SK-N-MC (cell line): ENCODE measurements around the gene PACSIN3.
A peak's percentile ranks its signal among the peaks of the same experiment; 100 is the strongest.

Source experiments
- DNase-seq: peaks from one replicate; pipeline ENCODE4 v3.0.0-alpha.2; 2011; ENCODE audit warnings: low read depth, low spot score
- H3K27ac ChIP-seq: fragments of 200-600 bp; sonication (generic); 2 replicates; pipeline ENCODE4 v1.5.1; 2016; ENCODE audit warnings: mixed run types
- H3K36me3 ChIP-seq: fragments of 200-600 bp; sonication (generic); 2 replicates; pipeline ENCODE4 v1.6.1; 2017; ENCODE audit warnings: antibody characterized with exemption, low read length, mixed read lengths; ENCODE audit not compliant: insufficient read depth
- H3K4me3 ChIP-seq: fragments of 200-600 bp; sonication (generic); 2 replicates; pipeline ENCODE4 v1.5.1; 2016
- H3K9ac ChIP-seq: fragments of 200-600 bp; sonication (generic); 2 replicates; pipeline ENCODE4 v1.8.0; 2017; ENCODE audit warnings: mixed run types, mixed read lengths; ENCODE audit not compliant: insufficient read length
- H3K9me3 ChIP-seq: fragments of 200-600 bp; sonication (generic); 2 replicates; pipeline ENCODE4 v1.6.1; 2017; ENCODE audit warnings: low read depth, mild to moderate bottlenecking, antibody characterized with exemption, low read length, moderate library complexity, mixed read lengths
- EZH2 ChIP-seq: fragments of 200-600 bp; sonication (generic); IDR thresholded peaks from one replicate; pipeline ENCODE4 v1.6.1; 2017; ENCODE audit warnings: antibody characterized with exemption
- FOXP2 ChIP-seq: optimal IDR thresholded peaks from 2 replicates; pipeline ENCODE3; 2011; ENCODE audit warnings: mild to moderate bottlenecking, moderate library complexity; ENCODE audit not compliant: insufficient read depth; ENCODE audit errors: extremely low read length, control extremely low read depth
- POLR2AphosphoS5 ChIP-seq: IDR thresholded peaks from 2 replicates; pipeline ENCODE4 v1.6.1; 2012; ENCODE audit warnings: mild to moderate bottlenecking, low read depth, low read length, borderline replicate concordance

PACSIN3 gene

DNA sequence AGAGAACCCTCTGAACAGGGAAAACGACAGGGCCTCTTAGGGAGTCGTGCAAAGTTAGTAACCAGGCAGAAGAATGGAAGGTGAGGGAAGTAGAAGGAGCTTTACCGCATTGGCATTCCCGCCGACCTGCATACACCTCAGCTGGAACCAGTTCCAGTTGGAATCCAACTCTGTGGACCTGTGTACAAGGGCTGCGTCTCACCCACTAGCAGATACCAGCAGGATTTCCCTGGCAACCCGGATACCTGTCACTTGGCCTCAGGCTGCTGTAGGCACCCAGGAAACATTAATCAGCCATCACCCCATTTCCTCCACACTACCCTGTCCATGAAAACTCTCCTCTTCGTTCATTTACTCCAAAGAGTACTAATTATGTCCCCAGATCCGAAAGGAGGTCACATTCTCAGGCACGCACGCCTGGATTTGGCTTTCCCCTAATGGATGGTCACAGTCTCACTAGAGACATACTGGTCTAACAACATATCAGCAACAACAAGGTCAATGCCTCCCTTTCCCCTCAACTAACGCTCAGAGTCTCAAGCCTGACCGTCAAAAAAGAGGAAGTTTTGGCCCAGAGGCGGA is 10.4 kb downstream of the PACSIN3 start:
- Histone ChIP-seq H3K9me3 (no peaks in the 10 kb centered on the region), H3K9ac (peak overlapping the region; percentile 99), H3K4me3 (peak overlapping the region; percentile 96), H3K27ac (peak overlapping the region; percentile 92), H3K36me3 (peaks cover 43% of the 10 kb centered on the region)
- no peak for DNase-seq
- TF ChIP-seq EZH2 = no peak
- no peak for TF ChIP-seq POLR2AphosphoS5
- TF ChIP-seq FOXP2 = no peak

DNA sequence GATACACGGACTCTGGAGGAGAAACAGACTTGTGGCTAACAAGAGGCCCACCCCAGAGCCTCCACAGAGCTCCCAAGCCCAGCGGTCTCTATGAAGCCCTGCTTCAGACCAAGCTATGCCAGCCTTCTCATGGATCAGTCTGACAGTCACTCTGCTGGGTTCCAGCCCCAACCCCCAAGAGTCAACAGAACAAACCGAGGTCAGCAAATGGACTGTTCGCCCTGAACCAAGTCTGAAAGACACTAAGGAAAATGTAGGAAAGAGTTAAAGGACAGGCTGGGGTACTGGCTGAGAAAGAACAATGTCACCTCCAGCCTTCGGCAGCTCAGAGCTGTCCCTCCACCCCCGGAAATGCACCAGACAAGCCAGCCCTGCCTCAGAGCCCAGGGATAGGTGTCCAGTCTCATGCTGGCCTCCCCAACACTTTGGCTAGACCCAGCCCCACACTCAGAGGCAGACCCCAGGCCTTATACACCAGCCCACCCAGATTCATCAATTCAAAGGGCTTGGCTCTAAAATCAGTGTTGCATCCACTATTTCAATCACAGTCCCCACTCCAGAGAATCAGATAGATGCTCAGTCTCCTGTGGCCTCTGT is 13.4 kb downstream of the PACSIN3 start:
- H3K9me3 ChIP-seq = no peaks in the 10 kb centered on the region
- DNase-seq = no peak
- no peak overlapping the region for H3K27ac ChIP-seq
- peaks cover 59% of the 10 kb centered on the region for H3K36me3 ChIP-seq
- no peak for TF ChIP-seq FOXP2
- H3K9ac ChIP-seq = no peak overlapping the region
- no peak overlapping the region for H3K4me3 ChIP-seq

DNA sequence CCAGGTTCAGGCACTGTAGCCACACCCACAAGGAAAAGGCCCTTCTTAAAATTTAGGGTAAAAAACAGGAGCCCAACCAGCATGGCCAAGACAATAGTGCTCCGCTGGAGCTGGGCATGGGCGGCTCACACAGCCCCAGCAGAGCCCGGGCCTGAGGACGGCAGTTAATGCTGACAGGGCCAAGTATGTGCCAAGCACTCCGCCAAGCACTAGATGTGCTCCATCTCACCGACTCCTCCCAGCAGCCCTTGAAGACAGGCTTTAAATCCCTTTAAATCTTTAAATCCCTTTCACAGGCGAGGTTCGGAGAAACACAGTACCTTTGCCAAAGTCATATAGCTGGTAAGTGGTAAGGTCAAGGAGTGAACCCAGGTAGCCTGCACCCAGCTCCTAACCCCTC is 14.4 kb downstream of the PACSIN3 start:
- Histone ChIP-seq H3K9ac (no peak overlapping the region), H3K9me3 (no peaks in the 10 kb centered on the region), H3K36me3 (peaks cover 68% of the 10 kb centered on the region), H3K27ac (no peak overlapping the region), H3K4me3 (no peak overlapping the region)
- TF ChIP-seq FOXP2 = no peak
- no peak for TF ChIP-seq POLR2AphosphoS5
- TF ChIP-seq EZH2 = no peak
- DNase-seq = no peak

DNA sequence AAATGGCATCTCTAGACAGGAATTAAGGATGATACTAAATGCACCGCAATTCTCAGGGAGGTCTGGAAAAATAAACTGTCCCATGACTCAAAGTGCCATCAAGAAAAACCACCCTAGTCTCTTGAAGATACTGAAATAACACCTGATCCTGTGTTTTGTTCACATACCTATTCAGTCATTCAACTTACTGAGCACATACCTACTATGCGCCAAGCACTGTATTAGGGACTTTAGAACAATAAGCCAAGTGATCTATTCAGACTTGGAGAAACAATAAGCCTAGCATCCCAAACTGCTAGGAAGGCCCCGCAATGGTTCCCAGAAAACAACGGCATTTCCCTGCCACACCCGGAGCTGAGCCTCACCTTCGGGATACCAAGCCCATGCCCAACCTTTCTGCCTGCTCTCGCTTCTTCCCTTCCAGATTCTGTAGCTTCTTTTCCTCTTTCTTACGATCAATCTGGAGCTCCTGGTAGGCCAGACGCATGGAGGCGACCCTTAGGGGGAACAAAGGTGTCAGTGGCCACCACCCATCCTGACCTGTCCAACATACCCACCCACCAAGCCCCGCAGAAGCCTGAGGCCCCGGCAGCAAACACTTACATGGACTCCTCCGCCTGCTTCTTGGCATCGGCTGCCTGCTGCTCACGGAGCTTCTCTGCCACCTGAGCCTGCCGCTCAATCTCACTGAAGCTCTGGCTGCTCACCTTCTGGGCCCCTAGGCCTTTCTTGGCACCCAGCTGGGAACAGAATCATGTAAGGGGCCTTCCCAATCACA is 15.0 kb downstream of the PACSIN3 start:
- TF ChIP-seq FOXP2 (no peak), POLR2AphosphoS5 (no peak), EZH2 (no peak)
- Histone ChIP-seq H3K36me3 (peaks cover 74% of the 10 kb centered on the region), H3K9me3 (no peaks in the 10 kb centered on the region), H3K4me3 (no peak overlapping the region), H3K9ac (no peak overlapping the region), H3K27ac (no peak overlapping the region)
- no peak for DNase-seq

DNA sequence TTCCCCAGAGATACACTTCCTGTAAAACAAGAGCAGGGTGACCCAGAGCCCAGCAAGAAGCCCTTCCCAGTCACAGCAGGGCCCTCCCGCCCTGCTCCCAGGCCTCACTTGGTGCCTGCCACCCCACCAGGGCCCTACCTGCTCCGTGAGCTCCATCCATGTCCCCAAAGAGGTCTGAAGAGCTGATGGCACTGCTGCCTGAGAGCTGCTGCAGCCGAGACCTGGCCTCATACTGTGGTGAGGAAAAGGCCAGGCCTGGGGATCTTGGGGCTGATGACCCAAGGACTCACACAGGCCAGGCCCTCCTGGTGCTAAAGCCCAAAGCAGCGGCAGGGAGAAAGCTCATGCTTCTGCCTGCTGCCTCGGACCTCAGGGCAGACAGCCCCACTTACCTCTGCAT is 19.9 kb downstream of the PACSIN3 start:
- H3K36me3 ChIP-seq = peaks cover 61% of the 10 kb centered on the region; the same call in 1 of the 2 replicates
- no peak overlapping the region for H3K9ac ChIP-seq
- no peak for DNase-seq
- H3K27ac ChIP-seq = no peak overlapping the region
- H3K9me3 ChIP-seq = no peaks in the 10 kb centered on the region
- TF ChIP-seq EZH2 = no peak
- H3K4me3 ChIP-seq = no peak overlapping the region

DNA sequence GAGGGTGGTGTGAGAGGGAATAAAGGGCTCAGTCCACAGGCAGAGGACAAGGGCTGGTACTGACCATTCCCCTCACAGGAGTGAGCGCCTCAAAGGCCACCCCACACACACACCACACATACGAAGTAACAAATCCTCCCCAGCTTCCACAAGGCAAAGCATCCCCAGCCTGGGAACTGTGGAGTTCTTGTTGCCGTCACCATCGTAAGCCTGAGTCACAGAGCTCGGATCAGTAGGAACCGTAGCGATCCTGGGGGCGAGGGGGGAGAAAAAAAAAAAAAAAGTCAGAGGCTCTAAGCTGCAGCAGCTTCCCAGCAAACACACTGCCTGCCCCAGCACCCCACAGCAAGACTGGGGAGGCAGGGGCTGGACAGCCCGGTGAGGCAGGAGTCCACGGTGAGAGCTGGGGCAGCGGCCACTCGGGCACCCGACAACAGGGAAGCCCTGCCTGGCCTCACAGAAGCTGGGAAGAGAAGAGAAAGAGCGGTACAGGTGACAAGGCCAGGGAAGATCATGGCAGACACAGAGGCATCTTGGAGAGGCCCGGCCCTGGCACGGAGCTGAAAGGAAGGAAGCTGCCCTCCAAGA is 20.9 kb downstream of the PACSIN3 start:
- peak; percentile 3; the same call in 1 of the 2 replicates for TF ChIP-seq POLR2AphosphoS5
- no peak for TF ChIP-seq FOXP2
- TF ChIP-seq EZH2 = no peak

DNA sequence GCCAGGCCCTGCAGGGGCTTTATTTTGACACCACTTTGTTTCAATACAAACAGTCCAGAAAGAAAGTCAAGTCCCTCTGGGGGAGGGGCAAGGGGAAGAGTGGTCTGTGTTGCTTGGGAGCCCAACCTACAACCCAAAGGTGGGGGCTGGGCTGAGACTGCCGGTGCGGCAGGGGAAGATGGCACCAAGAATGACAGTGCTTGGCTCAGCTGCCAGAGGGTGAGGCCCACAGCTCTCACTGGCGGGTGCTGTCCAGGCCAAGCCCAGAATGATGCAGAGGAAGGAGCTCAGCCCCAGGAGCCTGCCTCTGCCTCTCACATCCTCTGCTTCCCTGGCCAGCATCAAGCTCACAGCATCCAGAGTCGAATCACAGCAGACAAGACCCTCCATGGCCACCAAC is 21.9 kb downstream of the PACSIN3 start:
- Histone ChIP-seq H3K9ac (no peak overlapping the region), H3K27ac (no peak overlapping the region), H3K4me3 (no peak overlapping the region), H3K9me3 (no peaks in the 10 kb centered on the region), H3K36me3 (peaks cover 47% of the 10 kb centered on the region; the same call in 1 of the 2 replicates)
- no peak for DNase-seq
- TF ChIP-seq EZH2 (no peak), POLR2AphosphoS5 (no peak; the same call in 1 of the 2 replicates), FOXP2 (no peak)

More for the DNA sequence above, 20.9 kb downstream of the PACSIN3 start:
- H3K36me3 ChIP-seq = peaks cover 53% of the 10 kb centered on the region; the same call in 1 of the 2 replicates
- H3K4me3 ChIP-seq = no peak overlapping the region
- no peak overlapping the region for H3K9ac ChIP-seq
- no peak for DNase-seq
- no peak overlapping the region for H3K27ac ChIP-seq
- no peaks in the 10 kb centered on the region for H3K9me3 ChIP-seq

DNA sequence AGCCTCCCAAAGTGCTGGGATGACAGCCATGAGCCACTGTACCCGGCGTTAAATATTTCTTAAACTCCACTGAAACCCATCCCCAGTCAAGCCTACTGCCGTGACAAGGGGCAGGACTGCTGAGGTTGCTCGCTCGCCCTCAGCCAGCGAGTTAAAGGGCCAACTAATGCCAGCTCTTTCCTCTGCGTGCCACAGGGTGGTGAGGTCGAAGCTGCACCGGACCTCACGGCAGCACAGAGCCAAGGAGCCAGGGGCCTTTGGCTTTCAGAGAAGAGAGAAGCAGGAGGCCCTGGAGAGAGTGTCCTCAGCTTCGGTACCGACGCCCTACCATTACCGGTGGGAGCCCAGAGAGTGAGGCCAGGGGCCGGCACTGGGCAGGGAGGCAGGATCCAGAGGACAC is 22.3 kb downstream of the PACSIN3 start:
- Histone ChIP-seq H3K9me3 (no peaks in the 10 kb centered on the region), H3K4me3 (no peak overlapping the region), H3K27ac (no peak overlapping the region), H3K36me3 (peaks cover 44% of the 10 kb centered on the region; the same call in 1 of the 2 replicates), H3K9ac (no peak overlapping the region)
- DNase-seq = no peak
- TF ChIP-seq POLR2AphosphoS5 (no peak), FOXP2 (no peak), EZH2 (no peak)
